ENCODE data around the gene ETNK2. TPM values are rescaled to one million over a fixed set of nuclear protein-coding genes. Genes with fewer than 3 reads are reported as not detected.

ETNK2 gene
- total RNA-seq, 4 donors from 2014 or later: 0.66 to 3.1 (median 2.3) TPM

- Histone ChIP-seq H3K9me3 (no peaks in the 10 kb centered on the region), H3K27me3 (no peaks in the 10 kb centered on the region), H3K4me1 (peaks cover 13 to 27% of the 10 kb centered on the region in 2 donors), H3K4me3 (no peak overlapping the region), H3K36me3 (peaks cover 0 to 35% of the 10 kb centered on the region in 2 donors), H3K27ac (no peak overlapping the region)
- intact Hi-C loops (cut with DNase I; ENCODE audit: low total_unique reads) (no loop called here), in situ Hi-C loops (cut with MboI; ENCODE audit: low sequenced_read_pairs in 4 of 4) (loop anchor here (5.0 to 10.0 kb wide), 4 partner anchors 47 to 262 kb away; partner anchors contain the start of genes SNRPE (in 2 of the 4) and SOX13 (in 2 of the 4))
- DNase-seq: no peak
- TF ChIP-seq, protein P1, sequence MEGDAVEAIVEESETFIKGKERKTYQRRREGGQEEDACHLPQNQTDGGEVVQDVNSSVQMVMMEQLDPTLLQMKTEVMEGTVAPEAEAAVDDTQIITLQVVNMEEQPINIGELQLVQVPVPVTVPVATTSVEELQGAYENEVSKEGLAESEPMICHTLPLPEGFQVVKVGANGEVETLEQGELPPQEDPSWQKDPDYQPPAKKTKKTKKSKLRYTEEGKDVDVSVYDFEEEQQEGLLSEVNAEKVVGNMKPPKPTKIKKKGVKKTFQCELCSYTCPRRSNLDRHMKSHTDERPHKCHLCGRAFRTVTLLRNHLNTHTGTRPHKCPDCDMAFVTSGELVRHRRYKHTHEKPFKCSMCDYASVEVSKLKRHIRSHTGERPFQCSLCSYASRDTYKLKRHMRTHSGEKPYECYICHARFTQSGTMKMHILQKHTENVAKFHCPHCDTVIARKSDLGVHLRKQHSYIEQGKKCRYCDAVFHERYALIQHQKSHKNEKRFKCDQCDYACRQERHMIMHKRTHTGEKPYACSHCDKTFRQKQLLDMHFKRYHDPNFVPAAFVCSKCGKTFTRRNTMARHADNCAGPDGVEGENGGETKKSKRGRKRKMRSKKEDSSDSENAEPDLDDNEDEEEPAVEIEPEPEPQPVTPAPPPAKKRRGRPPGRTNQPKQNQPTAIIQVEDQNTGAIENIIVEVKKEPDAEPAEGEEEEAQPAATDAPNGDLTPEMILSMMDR (IDR thresholded peaks at IDR 0.05 in 4 of 5, conservative IDR thresholded peaks at IDR 0.05 in 1 of 5): no peak
- TF ChIP-seq POLR2A (IDR thresholded peaks at IDR 0.05): no peak
- ATAC-seq: no peak
Measured at GRCh38 chr1:204124639-204125038, 27.2 kb downstream of the ETNK2 start.

DNA sequence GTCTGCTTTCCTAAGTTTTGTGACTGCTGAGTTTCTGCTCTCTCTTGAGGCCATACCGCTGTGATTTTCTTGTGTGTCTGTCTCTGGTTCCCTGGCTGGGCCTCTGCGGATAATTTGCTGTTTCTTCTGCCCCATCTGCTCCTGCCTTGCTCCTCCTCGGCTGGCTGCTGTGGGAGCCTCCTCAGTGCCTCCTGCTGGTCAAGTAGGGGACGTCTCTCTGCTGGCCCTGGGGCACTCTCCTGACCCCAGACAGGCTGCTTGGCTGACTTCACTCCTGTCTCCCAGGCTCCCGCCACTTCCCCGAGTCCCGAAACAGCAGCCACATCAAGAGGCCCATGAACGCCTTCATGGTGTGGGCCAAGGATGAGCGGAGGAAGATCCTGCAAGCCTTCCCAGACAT, 28.5 kb downstream of the ETNK2 start:
- intact Hi-C loops (cut with DNase I; ENCODE audit: low total_unique reads) (no loop called here), in situ Hi-C loops (cut with MboI; ENCODE audit: low sequenced_read_pairs in 4 of 4) (loop anchor here in 2 of 4 donors (10.0 kb wide), 1 partner anchor 49 kb away; the partner anchor contains the start of gene SOX13 (in 2 of the 2))
- no peaks in the 10 kb centered on the region for H3K9me3 ChIP-seq
- DNase-seq (no peak), ATAC-seq (no peak)
- no peaks in the 10 kb centered on the region for H3K27me3 ChIP-seq
- peaks cover 3 to 18% of the 10 kb centered on the region in 2 donors for H3K4me1 ChIP-seq
- peak overlapping the region in 2 of 4 donors; percentile 13 to 23 for H3K27ac ChIP-seq
- no peak overlapping the region for H3K4me3 ChIP-seq
- peaks cover 0 to 39% of the 10 kb centered on the region in 2 donors for H3K36me3 ChIP-seq
- TF ChIP-seq, protein P1 (IDR thresholded peaks at IDR 0.05 in 4 of 5, conservative IDR thresholded peaks at IDR 0.05 in 1 of 5): peak in 3 of 5 experiments; percentile 10 to 28 (median 18)
- no peak for TF ChIP-seq POLR2A (IDR thresholded peaks at IDR 0.05)

DNA sequence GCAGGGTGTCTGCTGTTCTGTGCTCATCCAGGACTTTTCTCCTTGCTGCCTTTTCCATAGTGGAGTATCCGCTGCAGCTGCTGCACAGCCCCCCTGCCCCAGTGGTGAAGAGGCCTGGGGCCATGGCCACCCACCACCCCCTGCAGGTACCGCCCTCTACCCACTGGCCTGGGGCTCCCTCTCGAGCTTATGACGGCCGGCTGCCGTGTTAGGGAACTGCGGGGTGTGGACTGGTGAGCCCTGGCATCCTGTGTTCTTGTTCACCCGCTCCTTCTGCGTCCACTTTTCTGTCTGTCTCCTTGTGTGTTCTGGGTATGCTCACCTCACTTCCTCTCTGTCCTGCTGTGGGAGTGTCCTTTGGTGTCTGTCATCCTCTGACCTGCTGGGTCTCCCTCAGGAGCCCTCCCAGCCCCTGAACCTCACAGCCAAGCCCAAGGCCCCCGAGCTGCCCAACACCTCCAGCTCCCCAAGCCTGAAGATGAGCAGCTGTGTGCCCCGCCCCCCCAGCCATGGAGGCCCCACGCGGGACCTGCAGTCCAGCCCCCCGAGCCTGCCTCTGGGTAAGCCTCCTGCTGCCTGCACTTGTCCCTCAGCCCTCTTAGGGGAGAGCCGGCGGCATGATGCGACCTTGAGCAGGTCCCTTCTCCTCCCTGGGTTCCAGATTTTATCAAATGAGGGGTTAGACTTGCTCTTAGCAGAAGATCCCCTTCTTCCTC, 29.8 kb downstream of the ETNK2 start:
- H3K4me3 ChIP-seq: no peak overlapping the region
- H3K36me3 ChIP-seq: peaks cover 0 to 48% of the 10 kb centered on the region in 2 donors
- no peak for DNase-seq
- TF ChIP-seq POLR2A (IDR thresholded peaks at IDR 0.05): no peak
- TF ChIP-seq, protein P1 (IDR thresholded peaks at IDR 0.05 in 4 of 5, conservative IDR thresholded peaks at IDR 0.05 in 1 of 5): no peak
- intact Hi-C loops (cut with DNase I; ENCODE audit: low total_unique reads): no loop called here
- ATAC-seq: no peak
- H3K4me1 ChIP-seq: peaks cover 0 to 11% of the 10 kb centered on the region in 2 donors
- H3K27ac ChIP-seq: no peak overlapping the region
- in situ Hi-C loops (cut with MboI; ENCODE audit: low sequenced_read_pairs in 4 of 4): loop anchor here in 2 of 4 donors (10.0 kb wide), 1 partner anchor 47 kb away; the partner anchor contains the start of gene SOX13 (in 2 of the 2)
- no peaks in the 10 kb centered on the region for H3K27me3 ChIP-seq
- no peaks in the 10 kb centered on the region for H3K9me3 ChIP-seq

DNA sequence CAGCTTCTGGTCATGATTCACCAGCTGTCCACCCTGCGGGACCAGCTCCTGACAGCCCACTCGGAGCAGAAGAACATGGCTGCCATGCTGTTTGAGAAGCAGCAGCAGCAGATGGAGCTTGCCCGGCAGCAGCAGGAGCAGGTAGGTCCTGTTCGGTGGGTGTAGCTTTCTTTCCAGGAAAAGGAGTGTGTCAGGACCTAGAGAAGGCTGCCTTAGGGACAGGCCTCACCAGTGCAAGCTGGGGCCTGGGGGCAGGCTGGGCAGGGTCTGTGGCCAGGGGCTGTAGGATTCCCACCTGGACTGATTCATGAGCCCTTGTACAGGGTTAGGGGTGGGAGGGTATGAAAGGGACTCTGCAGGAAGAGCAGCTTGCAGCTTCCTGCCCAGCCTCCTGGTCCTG, 35.3 kb downstream of the ETNK2 start:
- no peak overlapping the region for H3K4me3 ChIP-seq
- TF ChIP-seq, protein P1 (IDR thresholded peaks at IDR 0.05 in 4 of 5, conservative IDR thresholded peaks at IDR 0.05 in 1 of 5): no peak
- TF ChIP-seq POLR2A (IDR thresholded peaks at IDR 0.05): no peak
- DNase-seq: no peak
- no peak for ATAC-seq
- in situ Hi-C loops (cut with MboI; ENCODE audit: low sequenced_read_pairs in 4 of 4) (no loop called here), intact Hi-C loops (cut with DNase I; ENCODE audit: low total_unique reads) (no loop called here)
- H3K4me1 ChIP-seq: peaks cover 0 to 3% of the 10 kb centered on the region in 2 donors
- H3K27me3 ChIP-seq: no peaks in the 10 kb centered on the region
- H3K36me3 ChIP-seq: peaks cover 0 to 27% of the 10 kb centered on the region in 2 donors
- H3K27ac ChIP-seq: no peak overlapping the region
- H3K9me3 ChIP-seq: no peaks in the 10 kb centered on the region
